ENCODE measurements around the gene TMTC2.

The TMTC2 gene

DNA sequence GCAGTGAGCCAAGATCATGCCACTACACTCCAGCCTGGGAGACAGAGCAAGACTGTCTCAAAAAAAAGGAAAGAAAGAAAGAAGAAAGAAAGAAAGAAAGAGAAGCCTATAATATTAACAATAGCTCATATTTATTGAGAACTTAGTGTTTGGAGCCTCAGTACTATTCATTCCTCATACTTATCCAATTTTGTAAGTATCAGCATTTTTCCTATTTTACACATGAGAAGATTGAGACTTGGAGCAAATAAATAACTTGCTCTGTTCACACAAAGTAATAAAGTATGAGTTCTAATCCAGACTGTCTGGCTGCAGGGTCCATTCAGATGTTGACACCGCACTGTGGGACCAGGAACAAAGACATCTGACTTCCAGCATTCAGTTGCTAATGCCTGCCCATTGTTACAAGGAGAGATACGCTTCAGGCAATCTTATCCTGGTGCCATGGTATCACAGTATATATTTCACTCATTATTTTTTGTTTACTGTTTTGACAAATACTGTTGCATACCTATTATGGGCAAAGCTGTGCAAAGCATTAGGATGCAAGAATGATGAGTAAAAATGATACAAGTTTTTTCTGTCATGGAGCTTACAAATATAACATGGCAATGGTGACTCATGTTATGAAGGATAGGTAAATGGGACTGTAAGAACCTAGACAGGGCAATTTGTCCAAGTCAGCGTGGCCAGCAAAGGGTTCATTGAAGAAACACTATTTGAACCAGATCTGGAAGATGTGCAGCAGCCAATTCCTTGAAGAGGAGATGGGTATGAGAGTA lies 21.4 kb upstream of the TMTC2 start:
- H3K27ac Mint-ChIP-seq = no peak overlapping the region
- H3K9me3 Mint-ChIP-seq = no peaks in the 10 kb centered on the region
- H3K36me3 Mint-ChIP-seq = no peaks in the 10 kb centered on the region
- no peak overlapping the region for H3K4me3 Mint-ChIP-seq
- DNase-seq (no peak), ATAC-seq (replicated peaks) (no peak)
- H3K4me1 Mint-ChIP-seq = no peaks in the 10 kb centered on the region
- H3K27me3 Mint-ChIP-seq = peaks cover 4 to 12% of the 10 kb centered on the region in 2 donors

DNA sequence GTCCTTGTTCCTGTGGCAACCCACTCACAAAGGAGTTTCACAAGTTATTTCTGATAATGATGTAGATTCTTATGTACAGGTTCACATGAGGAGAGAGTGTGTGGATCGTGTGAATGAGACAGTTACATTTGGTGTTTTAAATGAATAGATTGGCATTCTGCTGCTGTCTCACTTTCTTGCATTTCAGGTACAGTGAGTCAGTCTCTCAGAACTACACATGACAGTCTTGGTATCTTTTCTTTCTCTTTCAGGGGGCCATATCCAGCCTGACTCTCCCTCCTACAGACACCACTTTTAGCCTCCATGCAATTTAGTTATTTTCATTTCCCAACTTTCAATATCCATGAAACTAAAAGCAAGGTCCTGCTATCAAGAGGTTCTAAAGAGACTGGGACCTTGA lies 19.9 kb upstream of the TMTC2 start:
- Mint-ChIP-seq H3K36me3 (no peaks in the 10 kb centered on the region), H3K9me3 (no peaks in the 10 kb centered on the region), H3K27ac (no peak overlapping the region), H3K4me3 (no peak overlapping the region), H3K4me1 (no peaks in the 10 kb centered on the region), H3K27me3 (peaks cover 4 to 12% of the 10 kb centered on the region in 2 donors)
- ATAC-seq (replicated peaks) = no peak
- no peak for DNase-seq

DNA sequence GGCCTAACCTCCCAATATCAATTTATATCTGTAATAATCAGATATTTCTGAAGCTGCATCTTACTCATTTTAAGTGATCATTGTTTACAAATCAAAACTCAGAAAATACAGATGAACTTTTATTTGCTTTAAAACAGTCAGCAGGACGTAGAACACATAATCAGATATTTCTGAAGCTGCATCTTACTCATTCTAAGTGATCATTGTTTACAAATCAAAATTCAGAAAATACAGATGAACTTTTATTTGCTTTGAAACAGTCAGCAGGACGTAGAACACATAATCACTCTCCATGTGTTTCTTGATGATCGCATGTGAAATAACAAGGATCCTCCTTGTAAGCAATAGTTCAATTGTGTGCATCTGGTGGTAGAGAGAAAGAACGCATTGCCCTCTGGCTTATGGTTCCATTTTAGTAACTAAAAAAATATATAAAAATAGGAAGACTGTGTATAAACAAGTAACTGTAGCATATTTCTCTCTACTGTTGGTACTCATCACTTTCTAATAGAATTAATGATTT lies 15.0 kb upstream of the TMTC2 start:
- DNase-seq (no peak), ATAC-seq (replicated peaks) (no peak)
- peaks cover 4 to 20% of the 10 kb centered on the region in 2 donors for H3K27me3 Mint-ChIP-seq
- H3K36me3 Mint-ChIP-seq = no peaks in the 10 kb centered on the region
- H3K4me1 Mint-ChIP-seq = no peaks in the 10 kb centered on the region
- no peak overlapping the region for H3K27ac Mint-ChIP-seq
- H3K4me3 Mint-ChIP-seq = no peak overlapping the region
- H3K9me3 Mint-ChIP-seq = no peaks in the 10 kb centered on the region

DNA sequence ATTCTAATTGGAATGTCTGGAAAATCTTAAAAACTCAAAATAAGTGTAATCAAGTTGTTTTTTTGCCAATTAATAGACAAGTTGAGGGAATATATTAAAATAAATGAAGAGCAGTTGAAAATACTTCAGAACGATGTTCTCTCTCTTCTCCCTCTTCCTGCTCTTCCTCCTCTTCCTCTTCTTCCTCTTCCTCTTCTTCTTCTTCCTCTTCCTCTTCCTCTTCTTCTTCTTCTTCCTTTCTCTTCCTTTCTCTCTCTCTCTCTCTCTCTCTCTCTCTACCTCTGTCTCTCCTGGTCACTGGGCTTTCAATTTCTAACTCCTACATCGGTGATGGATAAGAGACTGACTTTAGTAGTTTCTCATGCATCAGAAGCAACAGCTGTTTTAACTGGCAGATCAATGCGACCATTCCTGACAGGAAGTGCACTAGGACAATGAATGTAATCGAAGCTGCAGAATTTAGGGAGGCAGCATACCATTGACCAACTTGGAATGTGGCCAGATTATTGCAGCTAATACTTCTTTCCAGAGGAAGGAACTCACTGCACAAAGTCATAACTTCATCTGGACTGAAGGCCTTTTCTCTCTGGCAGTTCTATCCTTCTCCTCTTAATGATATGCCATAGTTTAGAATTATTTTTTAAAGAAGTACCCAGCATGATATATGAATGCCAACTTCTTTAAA lies 13.8 kb upstream of the TMTC2 start:
- peaks cover 8 to 23% of the 10 kb centered on the region in 2 donors for H3K27me3 Mint-ChIP-seq
- H3K9me3 Mint-ChIP-seq = no peaks in the 10 kb centered on the region
- H3K4me3 Mint-ChIP-seq = no peak overlapping the region
- H3K4me1 Mint-ChIP-seq = no peaks in the 10 kb centered on the region
- no peak for ATAC-seq (replicated peaks)
- DNase-seq = no peak
- H3K27ac Mint-ChIP-seq = no peak overlapping the region
- H3K36me3 Mint-ChIP-seq = no peaks in the 10 kb centered on the region

DNA sequence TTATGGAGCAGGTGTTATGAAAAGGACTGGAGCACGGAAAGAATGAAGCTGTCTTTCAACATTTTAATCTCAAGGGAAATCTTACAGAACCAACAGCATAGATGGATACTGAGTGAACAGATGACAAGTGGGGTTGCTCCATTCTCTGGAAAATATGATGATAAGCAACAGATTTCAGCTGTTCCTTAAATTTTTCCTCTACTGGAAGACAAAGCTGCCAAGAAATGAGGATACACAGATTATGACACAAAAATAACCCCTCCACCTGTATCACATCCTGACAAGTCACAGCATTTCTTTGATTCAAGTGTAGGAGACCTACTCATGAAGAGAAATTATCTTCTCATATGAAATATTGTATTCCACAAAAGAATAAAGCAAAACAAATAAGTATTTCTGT lies 13.0 kb upstream of the TMTC2 start:
- H3K9me3 Mint-ChIP-seq = no peaks in the 10 kb centered on the region
- H3K4me1 Mint-ChIP-seq = no peaks in the 10 kb centered on the region

DNA sequence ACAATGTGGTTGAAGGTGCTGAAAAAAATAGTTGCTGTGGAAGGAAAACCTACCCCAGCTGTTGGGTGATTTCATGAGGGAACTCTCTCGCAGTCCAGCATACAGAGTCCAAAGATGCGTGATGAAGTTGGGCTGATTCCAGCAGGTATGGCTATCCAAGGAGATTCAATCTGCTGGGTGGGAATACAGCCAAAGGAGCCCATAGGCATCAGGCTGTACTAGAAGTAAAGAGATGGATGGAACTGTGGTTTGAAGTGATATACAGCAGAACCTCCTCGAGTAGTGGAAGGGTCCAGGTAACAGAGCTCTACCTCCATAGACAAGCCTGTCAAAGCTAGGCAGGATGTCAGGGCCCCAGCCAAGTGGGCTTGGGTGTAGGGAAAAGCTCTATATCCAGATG lies 11.5 kb upstream of the TMTC2 start:
- Mint-ChIP-seq H3K4me1 (no peaks in the 10 kb centered on the region), H3K4me3 (no peak overlapping the region), H3K27me3 (peaks cover 4 to 13% of the 10 kb centered on the region in 2 donors), H3K36me3 (no peaks in the 10 kb centered on the region), H3K9me3 (no peaks in the 10 kb centered on the region), H3K27ac (no peak overlapping the region)
- ATAC-seq (replicated peaks) = no peak
- no peak for DNase-seq

More for the DNA sequence above, 13.0 kb upstream of the TMTC2 start:
- Mint-ChIP-seq H3K4me3 (no peak overlapping the region), H3K36me3 (no peaks in the 10 kb centered on the region), H3K27me3 (peaks cover 7 to 16% of the 10 kb centered on the region in 2 donors), H3K27ac (no peak overlapping the region)
- no peak for ATAC-seq (replicated peaks)
- DNase-seq = no peak

DNA sequence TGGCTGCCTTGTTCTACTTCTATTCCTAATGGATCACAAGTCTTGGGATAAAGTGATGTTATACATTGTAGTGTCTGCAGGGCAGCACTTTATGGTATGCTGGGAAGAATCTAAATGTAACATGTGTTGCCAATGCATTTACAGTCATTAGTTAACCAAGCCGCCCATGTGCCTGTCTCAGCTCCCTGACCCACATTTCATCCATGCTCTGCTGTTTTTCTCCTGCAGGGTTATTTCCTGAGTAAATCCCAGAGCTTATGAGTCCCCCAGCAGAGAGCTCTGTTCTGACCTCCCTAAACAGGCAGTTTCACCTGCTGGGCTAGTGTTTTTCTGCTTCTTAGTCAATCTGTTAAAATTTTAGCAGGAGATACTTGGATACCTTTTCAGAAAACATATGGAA lies 4.4 kb upstream of the TMTC2 start:
- Mint-ChIP-seq H3K36me3 (peaks cover 0 to 2% of the 10 kb centered on the region in 2 donors), H3K27me3 (peaks cover 11 to 12% of the 10 kb centered on the region in 2 donors), H3K27ac (no peak overlapping the region), H3K4me1 (peaks cover under 1 to 5% of the 10 kb centered on the region in 2 donors), H3K4me3 (no peak overlapping the region), H3K9me3 (no peaks in the 10 kb centered on the region)
- DNase-seq (no peak), ATAC-seq (replicated peaks) (no peak)

DNA sequence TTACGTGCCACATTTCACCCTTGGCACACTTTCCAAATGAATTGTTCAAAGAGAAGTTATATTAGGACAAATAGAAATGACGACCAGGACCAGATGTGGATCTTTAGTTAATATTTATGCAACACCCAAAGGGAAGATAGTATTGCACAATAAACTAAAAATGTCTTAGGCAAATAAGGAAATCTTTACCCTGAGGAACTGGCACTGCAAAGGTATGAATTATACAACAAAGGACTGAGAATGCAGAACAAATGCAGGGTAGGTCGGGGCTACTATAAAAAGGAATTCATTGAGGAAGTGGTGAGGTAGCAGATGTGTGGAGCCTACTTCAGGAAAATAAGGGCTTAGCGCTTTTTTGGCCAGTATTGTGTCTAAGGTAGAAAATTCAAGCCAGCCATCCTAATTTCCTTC lies 3.9 kb upstream of the TMTC2 start:
- no peaks in the 10 kb centered on the region for H3K9me3 Mint-ChIP-seq
- no peak for DNase-seq
- no peak overlapping the region for H3K27ac Mint-ChIP-seq
- peaks cover 0 to 2% of the 10 kb centered on the region in 2 donors for H3K36me3 Mint-ChIP-seq
- peaks cover 5% of the 10 kb centered on the region in 2 donors for H3K4me1 Mint-ChIP-seq
- no peak for ATAC-seq (replicated peaks)
- H3K4me3 Mint-ChIP-seq = no peak overlapping the region
- peaks cover 11% of the 10 kb centered on the region in 2 donors for H3K27me3 Mint-ChIP-seq

DNA sequence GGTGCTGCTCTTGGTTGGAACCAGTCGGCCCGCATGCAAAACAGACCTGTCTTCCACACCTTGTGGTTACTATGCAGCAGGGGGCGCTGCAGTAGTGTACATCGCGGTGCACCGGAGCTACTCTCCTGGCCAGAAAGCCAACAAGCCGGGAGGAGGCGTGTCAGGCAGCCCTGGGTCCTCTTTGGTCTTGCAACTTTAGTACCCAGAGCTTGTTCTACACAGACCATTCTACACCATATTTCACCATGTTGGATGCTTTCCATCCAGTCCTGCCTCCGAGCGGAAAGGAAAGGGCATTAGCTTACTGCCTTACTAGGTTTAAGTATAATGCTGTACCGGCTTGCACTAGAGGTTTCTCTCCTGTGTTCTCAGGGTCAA lies 927 bp upstream of the TMTC2 start:
- peak overlapping the region; percentile 79 for H3K27ac Mint-ChIP-seq
- DNase-seq (peak; percentile 86), ATAC-seq (replicated peaks) (peak; percentile 76 to 80)
- peaks cover 11 to 15% of the 10 kb centered on the region in 2 donors for H3K27me3 Mint-ChIP-seq
- peaks cover 9 to 11% of the 10 kb centered on the region in 2 donors for H3K4me1 Mint-ChIP-seq
- H3K9me3 Mint-ChIP-seq = no peaks in the 10 kb centered on the region
- peaks cover 0 to 2% of the 10 kb centered on the region in 2 donors for H3K36me3 Mint-ChIP-seq
- H3K4me3 Mint-ChIP-seq = peak overlapping the region; percentile 89

DNA sequence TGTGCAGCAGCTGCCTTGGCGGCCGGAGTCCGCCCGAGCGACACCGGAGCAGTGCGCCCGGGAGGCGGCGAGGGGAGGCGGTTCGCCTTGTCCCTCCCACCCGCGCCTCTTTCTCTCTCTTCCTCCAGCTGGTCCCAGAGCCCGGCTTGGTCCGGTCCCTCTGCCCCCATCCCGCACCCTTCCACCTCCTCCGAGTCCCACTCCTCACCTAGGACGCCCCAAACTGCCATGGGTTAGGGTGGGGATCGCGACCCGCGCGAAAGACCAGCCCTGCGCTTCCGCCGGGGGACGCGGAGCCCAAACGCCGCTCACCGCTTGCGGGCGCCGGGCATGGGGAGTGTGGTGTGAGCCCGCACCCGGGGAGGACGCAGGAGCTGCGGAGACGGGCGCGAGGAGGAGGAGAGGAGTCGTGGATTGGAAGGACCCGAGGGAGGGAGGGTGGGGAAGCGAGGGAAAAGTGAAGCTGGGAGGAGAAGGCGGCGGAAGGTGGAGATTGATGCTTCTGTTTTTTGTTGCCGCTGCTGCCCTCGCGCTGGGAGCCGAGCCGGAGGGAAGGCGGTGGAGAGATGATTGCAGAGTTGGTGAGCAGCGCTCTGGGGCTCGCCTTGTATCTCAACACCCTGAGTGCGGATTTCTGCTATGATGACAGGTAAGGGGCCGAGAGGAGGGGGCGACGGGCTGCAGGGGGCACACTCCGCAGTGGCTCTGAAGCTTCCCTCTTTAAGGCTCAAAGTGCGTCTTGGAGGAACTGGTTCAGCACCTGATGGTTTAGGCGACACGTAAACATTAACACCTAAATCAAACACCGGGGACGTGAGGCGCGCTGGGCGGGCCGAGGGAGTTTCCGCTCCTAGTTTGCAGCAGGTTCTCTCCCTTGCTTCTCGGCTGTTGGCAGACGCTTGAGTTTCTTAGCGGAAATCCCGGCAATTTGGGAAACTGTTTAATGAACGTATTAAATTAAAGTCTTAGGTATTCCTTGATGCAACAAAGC lies 610 bp downstream of the TMTC2 start:
- H3K4me3 Mint-ChIP-seq = peak overlapping the region; percentile 89
- ATAC-seq (replicated peaks) (peak; percentile 49 to 51), DNase-seq (peak; percentile 35)
- H3K27ac Mint-ChIP-seq = peak overlapping the region; percentile 79
- peaks cover 0 to 2% of the 10 kb centered on the region in 2 donors for H3K36me3 Mint-ChIP-seq
- H3K4me1 Mint-ChIP-seq = peaks cover 9 to 11% of the 10 kb centered on the region in 2 donors
- no peaks in the 10 kb centered on the region for H3K9me3 Mint-ChIP-seq
- H3K27me3 Mint-ChIP-seq = peaks cover 8 to 15% of the 10 kb centered on the region in 2 donors

DNA sequence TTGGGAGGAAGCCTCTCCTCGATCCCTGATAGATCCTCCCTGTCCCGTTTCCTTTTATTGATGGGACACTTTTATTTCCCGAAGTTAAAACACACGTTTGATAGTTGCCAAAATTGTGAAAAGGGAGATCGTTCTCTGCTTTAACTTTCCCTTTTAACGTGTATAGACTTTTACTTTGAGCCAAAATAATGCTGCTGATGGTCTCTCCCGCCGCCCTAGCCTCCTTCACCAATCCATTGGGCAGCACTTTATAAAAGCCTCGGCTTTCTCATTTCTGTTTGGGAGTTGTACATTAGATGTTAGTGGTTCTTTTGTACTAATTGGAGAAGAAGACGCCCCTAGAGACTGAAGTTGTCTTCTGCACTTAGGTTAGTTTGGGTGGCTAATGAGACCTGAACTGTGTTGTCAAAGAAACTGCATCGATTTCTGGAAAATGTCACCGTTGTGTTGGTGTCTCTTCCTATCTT lies 1.4 kb downstream of the TMTC2 start:
- H3K9me3 Mint-ChIP-seq = no peaks in the 10 kb centered on the region
- H3K27ac Mint-ChIP-seq = no peak overlapping the region
- H3K36me3 Mint-ChIP-seq = peaks cover 0 to 2% of the 10 kb centered on the region in 2 donors
- peaks cover under 1 to 9% of the 10 kb centered on the region in 2 donors for H3K27me3 Mint-ChIP-seq
- H3K4me3 Mint-ChIP-seq = peak overlapping the region; percentile 89
- ATAC-seq (replicated peaks) = no peak
- peaks cover 9 to 11% of the 10 kb centered on the region in 2 donors for H3K4me1 Mint-ChIP-seq
- no peak for DNase-seq

DNA sequence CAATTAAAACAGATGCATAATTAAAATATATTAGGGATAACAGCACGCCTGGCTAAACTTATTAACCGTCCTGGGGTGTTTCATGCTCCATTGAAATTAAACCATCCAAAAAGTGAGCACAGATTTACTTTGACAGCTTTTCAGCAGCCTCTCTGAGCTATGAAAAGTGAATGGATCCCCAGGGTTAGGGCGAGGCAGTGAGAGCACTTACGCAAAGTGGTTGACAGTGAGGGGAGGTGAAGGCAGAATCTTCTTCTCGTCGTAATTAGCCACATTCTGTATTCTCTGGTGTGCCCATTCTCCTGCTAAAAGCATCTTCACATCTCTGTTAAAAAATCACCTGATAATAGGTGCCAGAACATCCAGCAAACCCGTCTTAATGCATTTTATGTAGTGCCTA lies 1.9 kb downstream of the TMTC2 start:
- peaks cover 0 to 9% of the 10 kb centered on the region in 2 donors for H3K27me3 Mint-ChIP-seq
- H3K27ac Mint-ChIP-seq = no peak overlapping the region
- DNase-seq (no peak), ATAC-seq (replicated peaks) (no peak)
- H3K4me3 Mint-ChIP-seq = no peak overlapping the region
- no peaks in the 10 kb centered on the region for H3K9me3 Mint-ChIP-seq
- peaks cover 0 to 2% of the 10 kb centered on the region in 2 donors for H3K36me3 Mint-ChIP-seq
- H3K4me1 Mint-ChIP-seq = peaks cover 9 to 11% of the 10 kb centered on the region in 2 donors

DNA sequence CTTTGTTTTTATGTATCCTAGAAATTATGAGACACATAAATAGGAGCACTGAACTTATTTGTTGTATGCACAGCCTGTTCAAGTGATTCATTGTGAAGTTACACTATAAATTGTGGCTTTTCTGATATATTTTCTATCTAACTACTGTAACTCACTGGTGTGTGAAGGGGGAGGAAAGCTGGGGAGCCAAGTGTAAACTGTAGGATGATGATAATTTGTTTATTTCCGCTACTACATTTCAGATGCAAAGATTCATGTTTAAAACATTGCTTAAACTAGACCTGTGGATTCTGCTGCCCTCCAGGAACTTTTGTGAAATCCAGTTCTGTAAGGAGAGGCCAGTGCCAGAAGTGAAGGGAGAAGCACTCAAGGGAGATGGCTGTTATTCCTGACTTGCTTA lies 3.3 kb downstream of the TMTC2 start:
- peaks cover 0 to 9% of the 10 kb centered on the region in 2 donors for H3K27me3 Mint-ChIP-seq
- H3K9me3 Mint-ChIP-seq = no peaks in the 10 kb centered on the region
- no peak overlapping the region for H3K27ac Mint-ChIP-seq
- H3K4me3 Mint-ChIP-seq = no peak overlapping the region
- peaks cover 9 to 11% of the 10 kb centered on the region in 2 donors for H3K4me1 Mint-ChIP-seq
- ATAC-seq (replicated peaks) (no peak), DNase-seq (no peak)
- peaks cover 0 to 2% of the 10 kb centered on the region in 2 donors for H3K36me3 Mint-ChIP-seq

DNA sequence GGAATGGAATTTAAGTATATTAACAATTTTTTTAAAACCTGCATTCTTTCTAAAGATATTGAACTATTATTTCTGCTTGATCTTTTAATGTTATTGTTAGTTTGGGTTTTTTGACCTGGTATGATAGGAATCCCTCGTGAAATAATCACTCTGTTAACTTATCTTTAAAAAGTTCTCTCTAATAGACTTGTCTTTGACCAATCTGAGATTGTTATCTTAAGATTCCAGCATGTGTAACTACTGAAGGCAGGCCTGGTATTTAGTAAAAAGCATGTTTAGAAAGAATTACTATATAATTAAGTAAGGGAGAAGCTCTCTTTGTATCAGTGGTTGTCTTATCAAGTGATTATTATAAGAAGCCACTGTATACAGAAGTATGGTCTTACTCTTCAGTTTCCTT lies 4.8 kb downstream of the TMTC2 start:
- Mint-ChIP-seq H3K9me3 (no peaks in the 10 kb centered on the region), H3K4me3 (no peak overlapping the region), H3K4me1 (peaks cover 4 to 11% of the 10 kb centered on the region in 2 donors), H3K27ac (no peak overlapping the region), H3K36me3 (peaks cover 0 to 2% of the 10 kb centered on the region in 2 donors), H3K27me3 (peaks cover 0 to 9% of the 10 kb centered on the region in 2 donors)
- no peak for DNase-seq
- ATAC-seq (replicated peaks) = no peak

Data from stimulated activated naive B cell treated with anti-CD40 and anti-IgM and Interleukin-4, amounts not matched to agents 10 μg/mL and 1 μg/mL and 100 μg/mL, for 72 hours (primary cell).